ENCODE measurements around the gene FAM216B.
"Not testable (repeated sequence)": the region's sequence is repeated elsewhere in the genome, so short reads cannot be mapped to it uniquely, and the experiment has no call there.

FAM216B gene

DNA sequence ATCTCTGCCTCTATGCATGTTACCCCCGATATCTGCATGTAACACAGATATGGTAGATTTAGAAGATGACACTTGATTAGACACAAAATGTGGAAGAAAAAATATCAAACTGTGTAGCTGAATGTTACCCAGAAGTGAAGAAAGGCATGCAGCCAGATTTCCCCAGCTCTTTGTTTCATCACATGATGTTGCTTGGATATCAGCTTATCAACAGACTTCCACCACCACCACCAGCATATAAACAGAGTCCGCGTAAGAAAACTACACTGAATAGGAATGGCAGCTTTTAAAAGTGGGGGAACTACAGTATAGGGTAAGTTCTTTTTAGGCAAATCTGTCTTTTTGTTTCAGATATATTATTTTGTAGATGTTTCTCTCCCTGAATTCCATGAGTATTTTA is at the start of gene FAM216B:
Gene FAM216B (plus strand): TSS at position 233 of the 400 bp plus-strand sequence. CDS start 2,484 bp downstream, outside the sequence.
- no peak for DNase-seq

DNA sequence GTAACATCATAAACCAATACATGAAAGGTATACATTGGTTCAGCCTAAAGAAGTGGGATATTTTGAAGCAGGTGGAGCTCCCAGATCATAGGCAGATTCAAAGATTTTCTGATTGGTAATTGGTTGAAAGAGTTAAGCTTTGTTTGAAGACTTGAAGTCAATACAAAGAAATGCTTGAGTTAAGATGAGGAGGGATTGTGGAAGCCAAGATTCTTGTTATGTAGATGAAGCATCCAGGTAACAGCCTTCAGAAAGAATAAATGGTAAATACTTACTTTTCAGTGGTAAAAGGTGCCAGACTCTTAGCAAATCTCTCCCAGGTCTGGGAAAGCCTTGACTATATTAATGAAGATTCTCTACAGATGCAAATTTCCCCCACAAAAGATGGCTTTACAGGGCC is 49.3 kb upstream of the FAM216B start:
- no peak for DNase-seq

DNA sequence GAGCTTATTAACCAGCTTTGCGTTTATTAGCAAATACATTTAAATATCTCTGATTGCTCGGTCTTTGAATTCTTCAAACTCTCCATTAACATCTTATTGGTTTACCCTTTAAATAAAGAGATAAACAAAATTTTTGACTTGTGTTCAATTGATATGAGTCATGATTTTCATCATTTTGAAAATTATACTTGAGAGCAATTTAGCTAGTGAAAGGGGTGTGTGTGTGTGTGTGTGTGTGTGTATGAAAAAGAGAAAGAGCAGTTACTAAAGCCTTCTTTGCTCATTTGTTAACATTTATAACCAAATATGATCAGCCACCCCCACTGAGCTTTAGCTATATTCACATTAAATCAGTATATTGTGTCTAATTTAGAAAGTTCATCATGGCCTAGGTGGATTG is 48.3 kb upstream of the FAM216B start:
- DNase-seq = no peak

DNA sequence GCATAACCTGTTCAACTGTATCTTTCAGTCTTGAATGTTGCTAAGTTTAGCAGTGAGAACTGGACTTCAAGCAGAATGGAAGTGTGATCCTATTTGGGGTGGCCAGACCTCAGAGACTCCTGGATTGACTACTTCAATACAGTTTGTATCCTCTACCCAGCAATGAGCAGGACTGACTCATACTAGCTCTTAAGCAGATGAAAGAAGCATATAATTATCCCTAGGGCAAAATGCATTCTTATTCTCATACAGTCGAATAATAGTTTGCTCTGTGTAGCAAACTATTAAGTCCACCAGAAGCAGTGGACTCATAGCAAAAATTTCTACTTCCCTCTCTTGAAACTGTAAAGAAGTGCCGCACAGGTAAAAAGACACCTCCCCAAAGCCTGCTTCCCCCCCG is 46.4 kb upstream of the FAM216B start:
- no peak for DNase-seq

DNA sequence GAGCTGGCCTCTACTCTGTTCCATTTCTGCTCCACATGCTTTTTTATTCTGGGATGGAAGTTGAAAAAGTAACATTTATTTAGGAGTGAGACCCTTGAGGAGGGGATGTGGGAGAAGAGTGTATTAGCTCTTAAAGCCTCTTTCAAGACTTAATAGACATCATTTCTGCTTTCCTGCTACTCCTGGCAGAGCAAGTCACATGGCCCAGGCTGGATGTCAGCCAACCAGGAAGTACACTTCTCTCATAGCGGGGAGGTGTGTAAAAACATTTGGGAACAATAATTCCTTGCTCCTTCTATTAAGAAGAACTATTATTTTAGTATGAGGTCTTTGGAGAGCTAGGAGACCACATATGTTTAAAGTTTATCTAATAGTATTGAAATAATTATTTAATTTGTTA is 40.6 kb upstream of the FAM216B start:
- no peak for DNase-seq

DNA sequence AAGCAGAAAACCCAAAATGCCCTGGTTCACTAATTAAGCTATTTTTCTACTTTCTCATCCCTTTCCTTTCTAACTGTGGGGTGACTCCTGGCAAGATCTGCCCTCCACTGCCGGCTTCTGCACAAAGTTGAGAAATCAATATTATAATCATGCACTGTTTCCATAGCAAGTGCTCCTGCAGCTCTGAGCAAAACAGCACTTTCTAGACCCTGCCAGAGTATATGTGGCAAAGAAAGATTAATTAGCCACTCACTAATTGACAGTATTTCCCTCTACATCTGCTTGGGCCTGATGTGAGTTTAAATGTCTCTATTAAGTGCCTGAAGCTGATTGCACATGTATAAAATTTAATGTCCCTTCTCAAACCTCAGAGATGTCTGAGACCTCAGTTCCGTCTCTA is 39.5 kb upstream of the FAM216B start:
- DNase-seq = no peak

DNA sequence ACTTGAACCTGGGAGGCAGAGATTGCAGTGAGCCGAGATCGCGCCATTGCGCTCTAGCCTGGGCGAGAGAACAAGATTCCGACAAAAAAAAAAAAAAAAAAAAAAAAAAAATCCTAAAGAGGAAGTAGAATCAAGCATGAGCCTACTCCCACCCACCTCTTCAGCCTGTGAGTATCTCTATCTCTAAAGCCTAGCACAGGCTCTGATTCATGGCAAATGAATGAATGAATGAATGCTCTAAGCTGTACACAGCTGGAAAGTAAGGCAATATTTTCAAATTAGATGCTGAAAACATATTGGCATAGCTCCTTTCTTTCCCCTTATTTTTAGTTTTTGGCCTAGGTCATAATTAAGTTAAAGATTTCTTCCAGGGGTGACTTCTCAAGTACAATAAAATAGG is 35.7 kb upstream of the FAM216B start:
- no peak for DNase-seq

DNA sequence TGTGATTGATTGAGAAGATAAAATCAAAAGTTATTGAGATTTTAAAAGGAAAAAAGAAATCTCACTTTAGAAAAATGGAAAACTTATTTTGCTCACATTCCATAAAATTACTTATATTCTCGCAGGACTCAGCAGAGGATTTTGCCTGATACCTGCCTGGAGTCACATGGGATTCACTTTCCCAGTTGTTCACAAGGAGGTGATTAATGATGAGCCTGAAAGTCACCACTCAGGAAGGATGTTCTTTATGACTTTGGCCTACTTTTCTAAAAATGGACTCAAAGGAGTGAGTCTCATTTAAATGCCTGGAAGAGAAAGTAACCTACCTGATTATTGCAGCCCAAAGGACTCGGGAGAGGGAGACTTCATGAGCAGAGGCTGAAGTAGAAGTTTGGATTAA is 34.5 kb upstream of the FAM216B start:
- no peak for DNase-seq

DNA sequence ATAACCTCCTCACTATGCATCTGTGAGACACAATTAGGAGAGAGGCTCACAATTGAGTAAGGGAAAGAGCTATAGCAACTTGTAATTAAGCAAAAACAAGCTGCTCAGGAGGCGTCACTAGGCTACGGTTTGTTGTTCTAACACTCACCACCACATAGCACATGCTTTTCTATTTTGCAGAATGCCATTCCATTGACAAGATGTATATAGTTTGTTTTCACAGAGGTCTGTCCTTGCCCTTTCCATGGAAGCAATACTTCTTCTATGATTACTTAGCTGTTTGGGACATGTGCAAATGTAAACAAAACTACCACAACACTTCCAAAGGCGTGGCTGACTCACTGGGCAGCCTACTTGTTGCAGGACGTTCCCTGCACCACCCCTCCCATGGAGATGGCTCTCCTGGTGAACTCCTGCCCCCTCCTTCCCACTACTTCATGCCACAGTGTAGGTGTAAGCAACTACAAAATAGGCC is 33.9 kb upstream of the FAM216B start:
- no peak for DNase-seq

DNA sequence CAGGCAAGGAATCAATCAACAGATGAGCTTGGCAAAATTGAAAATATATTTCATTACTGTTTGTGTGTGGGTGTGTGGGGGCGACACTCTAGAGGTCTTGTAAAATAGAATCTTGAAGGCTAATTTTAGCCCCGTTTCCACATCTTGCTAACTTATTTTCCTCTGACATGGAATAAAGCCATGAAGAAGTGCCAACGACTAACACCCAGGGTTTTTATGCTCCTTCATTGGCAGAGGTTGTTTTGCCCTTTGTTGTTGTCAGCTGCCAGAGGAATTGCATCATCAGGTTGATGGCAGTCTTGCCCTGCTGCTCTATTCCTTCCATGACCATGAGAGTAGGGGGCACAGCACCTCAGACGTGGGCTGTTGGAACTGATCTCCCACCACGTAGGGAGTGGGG is 30.6 kb upstream of the FAM216B start:
- DNase-seq = no peak

DNA sequence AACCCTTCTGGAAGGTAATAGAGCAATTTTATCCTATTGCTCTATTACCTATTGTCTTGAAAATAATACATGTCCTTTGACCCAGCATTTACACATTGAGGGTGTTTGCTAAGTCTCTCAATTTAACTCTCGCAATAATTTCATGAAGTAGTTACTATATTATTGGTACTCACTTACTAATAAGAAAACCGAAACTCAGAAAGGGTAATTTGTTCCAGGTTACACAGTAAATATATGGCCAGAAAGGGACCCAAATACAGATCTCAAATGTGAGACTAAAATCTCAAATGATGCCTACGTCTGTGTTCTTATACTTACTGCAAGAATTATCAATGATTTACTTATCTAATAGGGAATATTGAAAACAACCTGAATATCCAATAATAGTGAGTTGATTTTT is 29.7 kb upstream of the FAM216B start:
- no peak for DNase-seq

DNA sequence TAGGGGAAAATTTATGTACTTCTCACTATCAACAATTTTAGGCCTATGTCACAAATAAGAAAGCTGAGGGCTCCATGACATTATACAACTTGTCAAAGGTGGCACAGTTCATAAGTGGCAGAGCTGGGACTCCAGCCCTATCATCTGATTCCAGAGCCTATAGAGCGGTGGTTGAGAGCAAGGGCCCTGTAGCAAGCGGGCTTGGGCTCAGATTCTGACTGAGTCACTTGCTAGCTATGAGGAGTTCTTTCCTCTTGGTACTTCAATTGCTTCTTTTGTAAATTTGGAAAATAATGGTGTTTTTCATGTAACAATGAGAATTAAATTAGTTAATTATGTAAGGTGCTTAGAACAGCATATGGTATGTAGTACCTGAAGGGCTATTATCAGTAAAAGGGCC is 28.7 kb upstream of the FAM216B start:
- DNase-seq = no peak

DNA sequence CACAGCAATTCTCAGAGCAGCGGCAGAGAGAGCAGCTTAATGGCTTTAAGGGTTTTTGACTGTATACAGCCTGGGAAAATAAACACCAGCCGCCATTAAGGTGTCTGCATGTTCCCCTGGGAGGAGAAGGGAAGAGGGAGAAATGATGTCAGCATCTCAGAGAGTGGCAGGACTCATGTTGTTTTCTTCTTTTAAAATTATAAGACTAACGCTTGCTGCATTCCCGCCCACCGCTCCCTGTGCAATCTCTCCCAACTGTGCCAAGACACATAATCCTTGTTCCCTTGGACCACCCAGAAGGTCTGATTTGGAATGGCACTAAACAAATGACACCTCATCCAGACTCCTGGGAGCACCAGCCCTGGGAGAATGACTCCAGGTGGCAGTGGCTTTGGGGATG is 27.7 kb upstream of the FAM216B start:
- no peak for DNase-seq

DNA sequence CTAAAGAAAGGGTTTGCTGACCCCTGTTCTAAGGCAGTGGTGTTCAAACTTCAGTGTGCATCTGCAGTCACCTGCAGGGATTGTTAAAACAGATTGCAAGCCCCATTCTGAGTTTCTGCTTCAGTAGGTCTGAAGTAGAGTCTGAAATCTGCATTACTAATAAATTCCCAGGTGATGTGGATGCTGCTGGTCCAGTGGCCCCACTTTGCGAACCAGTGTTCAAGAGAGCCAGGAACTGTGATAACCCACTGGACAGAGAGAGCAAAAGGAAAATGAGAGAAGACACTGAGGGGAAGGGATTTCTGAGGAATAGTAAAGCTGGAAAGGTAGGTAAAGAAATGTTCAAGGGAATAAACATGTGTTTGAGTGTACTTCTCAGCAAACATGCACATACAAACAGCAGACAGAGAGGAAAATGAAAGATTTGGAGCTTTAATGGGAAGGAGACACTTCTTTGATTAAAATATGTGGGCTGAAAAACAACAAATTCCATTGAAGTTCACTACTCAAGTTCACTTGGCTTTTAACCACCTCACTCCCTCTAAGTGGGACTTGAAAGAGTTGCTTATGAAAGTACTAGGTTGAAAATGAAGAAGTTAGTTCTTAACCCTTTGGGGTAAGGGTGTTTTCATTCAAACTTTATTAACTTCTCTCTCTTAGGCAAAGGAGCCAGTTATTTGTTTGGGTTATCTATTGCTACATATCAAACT is 26.4 kb upstream of the FAM216B start:
- no peak for DNase-seq

DNA sequence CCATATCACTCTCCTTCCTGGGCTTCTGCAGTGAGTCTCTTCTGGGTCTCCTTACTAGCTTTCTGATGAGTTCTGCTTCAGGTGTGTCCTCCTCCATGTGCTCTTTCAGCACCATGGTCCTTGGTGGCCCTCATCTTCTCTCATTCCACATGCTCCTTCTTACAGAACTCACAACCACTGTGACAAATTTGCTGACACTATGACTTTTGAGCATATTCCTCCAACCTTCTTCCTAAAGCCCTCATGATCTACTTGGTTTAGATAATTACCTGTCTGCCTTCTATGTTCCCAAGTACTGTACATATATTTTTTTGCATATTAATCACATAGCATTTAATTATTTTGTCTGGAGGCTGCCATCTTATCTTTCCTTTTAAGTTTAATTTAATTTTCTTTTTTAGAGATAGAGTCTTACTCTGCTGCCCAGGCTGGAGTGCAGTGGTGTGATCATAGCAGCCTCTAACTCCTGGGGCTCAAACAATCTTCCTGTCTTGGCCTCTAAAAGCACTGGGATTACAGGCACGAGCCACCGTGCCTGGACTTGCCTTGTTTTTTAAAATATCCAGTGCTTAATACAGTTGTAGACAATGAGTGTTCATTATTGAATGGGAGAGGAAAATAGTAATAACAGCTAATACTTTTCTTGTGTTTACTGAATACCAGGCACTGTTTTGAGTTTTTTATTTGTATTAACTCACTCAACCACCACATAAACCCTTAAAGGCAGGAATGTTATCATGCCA is 23.5 kb upstream of the FAM216B start:
- no peak for DNase-seq

DNA sequence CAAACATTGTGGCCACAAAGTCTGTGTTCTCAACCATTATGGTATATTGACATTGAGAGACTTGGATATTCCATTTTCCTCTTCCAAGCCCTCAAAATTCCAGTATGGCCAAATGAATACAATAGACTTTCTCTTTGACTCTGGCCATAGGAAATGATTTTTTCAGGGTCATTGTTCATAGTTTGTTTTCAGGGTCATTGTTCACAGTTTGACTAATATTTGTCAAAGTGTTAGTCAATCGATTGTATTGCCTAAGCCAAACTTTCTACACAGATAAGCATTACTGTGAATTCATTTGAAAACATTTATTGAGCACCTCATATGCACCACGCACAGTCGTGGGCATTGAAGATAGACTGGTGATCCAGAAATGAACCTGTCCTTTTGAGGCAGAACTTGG is 22.9 kb upstream of the FAM216B start:
- DNase-seq = no peak

DNA sequence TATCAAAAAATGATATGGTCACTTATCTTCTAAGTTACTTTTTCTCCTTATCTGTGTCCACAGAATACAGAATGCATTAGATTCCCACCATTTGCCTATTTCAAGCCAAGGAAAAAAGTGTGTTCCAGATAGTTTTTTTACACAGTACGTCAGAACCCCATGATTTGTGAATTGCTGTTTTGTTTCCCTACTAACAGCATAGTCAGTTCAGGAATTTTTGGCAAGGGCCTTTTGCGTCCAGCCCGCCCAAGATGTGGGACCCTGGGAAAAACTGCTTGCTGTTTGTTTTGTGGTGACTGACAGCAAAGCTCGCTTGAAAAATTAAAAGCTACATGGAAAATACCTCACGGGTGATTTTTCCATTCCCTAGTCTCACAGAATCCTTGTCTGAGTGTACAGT is 20.4 kb upstream of the FAM216B start:
- DNase-seq = no peak

DNA sequence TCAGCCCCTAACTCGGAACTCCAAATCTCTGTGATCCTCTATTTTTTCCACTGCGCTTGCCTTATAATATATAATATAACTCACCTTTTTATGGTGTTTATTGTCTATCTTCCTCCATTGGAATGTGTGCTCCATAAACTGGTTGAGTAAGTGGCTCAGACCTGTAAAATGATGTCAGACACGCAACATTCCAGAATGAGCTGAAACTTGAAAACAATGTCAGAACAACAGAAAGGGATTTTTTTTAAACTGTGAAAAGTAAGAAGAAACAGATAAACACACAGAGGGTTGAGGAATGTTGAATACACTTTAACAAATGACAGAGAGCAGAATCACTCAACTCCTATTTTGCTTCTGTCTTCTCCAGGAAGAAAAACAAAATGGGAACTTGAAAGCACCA is 19.1 kb upstream of the FAM216B start:
- DNase-seq = no peak

DNA sequence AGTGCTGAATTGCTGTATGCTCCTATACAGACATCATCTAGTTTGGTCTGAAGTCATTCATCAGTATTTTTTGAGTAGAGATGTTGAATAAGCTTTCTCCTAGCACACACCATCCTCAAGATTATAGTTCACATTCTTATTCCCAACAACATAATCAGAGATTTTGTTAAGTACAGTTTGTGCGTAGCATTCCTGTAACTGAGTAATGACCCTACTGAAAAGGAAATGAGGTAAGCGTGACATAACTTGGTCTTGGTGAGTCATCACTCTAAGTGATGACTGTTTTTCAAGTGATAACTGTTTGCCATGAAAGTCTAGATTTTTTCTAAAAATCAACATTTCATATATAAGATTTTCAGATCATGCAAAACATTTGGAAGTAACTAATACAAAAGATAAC is 18.5 kb upstream of the FAM216B start:
- no peak for DNase-seq

DNA sequence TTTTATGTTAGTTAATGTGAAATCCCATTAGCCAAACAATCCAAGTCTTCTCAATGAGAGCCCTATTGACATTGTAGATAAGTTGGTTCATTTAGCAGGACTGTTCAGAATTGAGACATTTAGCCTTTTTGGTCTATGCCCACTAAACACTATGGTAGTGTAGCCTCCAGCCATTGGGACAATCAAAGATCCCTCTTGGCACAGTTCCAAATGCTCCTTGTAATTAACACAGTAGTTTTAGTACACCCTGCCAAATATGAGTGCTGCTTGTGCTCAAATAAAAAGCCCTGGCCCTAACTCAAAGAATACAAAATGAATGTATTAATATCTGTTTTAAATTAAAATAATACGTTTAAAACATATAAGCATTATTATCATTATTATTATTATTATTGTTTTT is 15.4 kb upstream of the FAM216B start:
- DNase-seq = no peak

DNA sequence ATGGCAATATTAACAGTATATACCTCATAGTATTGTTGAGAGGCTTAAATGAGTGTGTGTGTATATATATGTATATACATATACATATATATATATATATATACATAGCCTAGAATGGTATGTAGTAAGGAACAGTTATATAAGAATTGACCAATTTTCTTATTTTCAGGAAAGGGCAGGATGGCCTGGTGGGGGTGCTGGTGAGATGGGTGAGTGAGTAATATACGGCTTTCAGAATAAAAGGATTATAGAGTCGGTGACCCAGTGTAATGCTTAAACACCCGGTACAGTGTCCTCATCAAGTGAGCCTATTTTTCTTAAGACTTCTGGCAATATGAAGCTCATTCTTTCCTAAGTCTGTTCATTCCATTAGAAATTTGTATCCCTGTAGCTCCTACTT is 11.7 kb upstream of the FAM216B start:
- no peak for DNase-seq

DNA sequence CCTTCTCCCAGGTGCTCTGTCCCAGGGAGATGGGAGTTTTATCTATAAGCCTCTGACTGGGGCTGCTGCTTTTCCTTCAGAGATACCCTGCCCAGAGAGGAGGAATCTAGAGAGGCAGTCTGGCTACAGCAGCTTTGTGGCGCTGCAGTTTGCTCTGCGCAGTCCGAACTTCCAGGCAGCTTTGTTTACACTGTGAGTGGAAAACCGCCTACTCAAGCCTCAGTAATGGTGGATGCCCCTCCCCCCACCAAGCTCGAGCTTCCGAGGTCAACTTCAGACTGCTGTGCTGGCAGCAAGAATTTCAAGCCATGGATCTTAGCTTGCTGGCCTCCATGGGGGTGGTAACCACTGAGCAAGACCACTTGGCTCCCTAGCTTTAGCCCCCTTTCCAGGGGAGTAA is 4.8 kb upstream of the FAM216B start:
- not testable (repeated sequence) for DNase-seq

DNA sequence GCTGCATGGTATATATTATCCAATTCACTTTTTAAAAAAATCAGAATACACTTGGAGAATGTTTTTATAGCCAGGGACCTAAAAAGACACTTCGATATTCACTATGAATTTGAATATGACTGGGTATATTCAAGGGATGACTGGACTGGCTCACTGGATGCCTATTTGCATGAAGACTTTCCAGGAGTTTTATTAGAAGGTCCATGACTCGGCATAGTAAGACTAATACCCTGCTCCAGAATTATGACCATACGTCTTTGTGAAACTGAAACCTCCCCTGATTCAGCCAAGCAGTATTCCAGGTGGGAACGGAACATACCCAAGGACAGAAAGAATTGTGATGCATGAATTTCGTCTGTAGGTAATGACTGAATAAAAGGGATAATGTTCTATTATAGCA is 3.9 kb upstream of the FAM216B start:
- no peak for DNase-seq

DNA sequence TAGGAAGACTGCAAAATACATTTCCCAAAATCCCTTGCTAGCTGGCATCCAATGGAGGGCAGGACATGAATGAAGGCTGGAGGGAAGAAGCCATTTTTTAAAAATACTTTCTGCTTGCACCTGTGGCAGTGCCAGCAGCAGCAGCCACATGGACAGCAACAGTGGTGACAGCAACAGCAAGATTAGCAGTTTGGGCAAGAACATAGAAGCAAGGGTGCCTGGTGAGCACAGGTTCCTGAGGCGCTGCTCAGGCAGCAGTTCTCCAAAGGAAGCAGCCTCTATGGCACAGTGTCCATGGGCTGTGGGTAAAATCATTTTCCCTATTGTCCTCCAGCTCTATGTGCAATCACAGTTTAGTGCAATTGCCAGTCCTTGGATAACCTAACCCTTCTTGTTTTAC is 1.3 kb upstream of the FAM216B start:
- DNase-seq = no peak

DNA sequence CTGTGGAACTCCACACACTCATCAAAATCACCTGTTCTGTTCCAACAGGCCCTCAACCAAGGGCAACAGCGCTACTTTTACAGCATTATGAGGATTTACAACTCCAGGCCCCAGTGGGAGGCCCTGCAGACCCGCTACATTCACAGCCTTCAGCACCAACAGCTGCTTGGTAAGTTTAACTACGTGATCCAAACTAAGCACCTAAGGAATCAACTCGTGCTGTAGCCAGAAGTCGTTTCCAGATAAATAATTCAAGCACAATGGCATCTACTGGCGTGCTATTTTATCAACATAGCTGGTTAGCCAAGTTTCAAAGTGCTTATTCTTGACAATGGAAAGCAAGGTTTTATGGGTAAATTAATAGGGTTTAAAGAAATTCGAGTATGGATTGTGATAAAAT is 5.3 kb downstream of the FAM216B start:
- DNase-seq = no peak
